Hematopoietic multipotent progenitor cell treated with erythropoietin and hydrocortisone succinate and interleukin-3 and kit ligand, for 8 days (in vitro differentiated cells): Measurements from ENCODE around the gene RARA.
A peak's percentile ranks its signal among the peaks of the same experiment; 100 is the strongest.

Experiments
- DNase-seq: peaks from one replicate; pipeline ENCODE4 v3.0.0-alpha.2; 2015

RARA gene

GRCh38 chr17:40309031-40309948 is at the start of gene RARA:
TSS of gene RARA (plus strand) at chr17:40309180. CDS start at chr17:40331219, 22,039 bp downstream.
- DNase-seq = peak; percentile 29

- no peak for DNase-seq
Measured at GRCh38 chr17:40259505-40259904, 49.5 kb upstream of the RARA start.

- no peak for DNase-seq
Measured at GRCh38 chr17:40260528-40260927, 48.5 kb upstream of the RARA start.

GRCh38 chr17:40264458-40265185 is 44.4 kb upstream of the RARA start:
- DNase-seq = no peak

- DNase-seq = no peak
Measured at GRCh38 chr17:40265337-40265736, 43.6 kb upstream of the RARA start.

GRCh38 chr17:40266882-40267281 is 42.1 kb upstream of the RARA start:
- no peak for DNase-seq

GRCh38 chr17:40268141-40268712 is 40.8 kb upstream of the RARA start:
- no peak for DNase-seq

- no peak for DNase-seq
Measured at GRCh38 chr17:40278414-40278813, 30.6 kb upstream of the RARA start.

- DNase-seq = no peak
Measured at GRCh38 chr17:40279402-40279801, 29.6 kb upstream of the RARA start.

- DNase-seq = no peak
Measured at GRCh38 chr17:40281663-40282062, 27.3 kb upstream of the RARA start.

- no peak for DNase-seq
Measured at GRCh38 chr17:40283662-40284061, 25.3 kb upstream of the RARA start.

- DNase-seq = no peak
Measured at GRCh38 chr17:40284085-40284713, 24.8 kb upstream of the RARA start.

GRCh38 chr17:40286473-40286872 is 22.5 kb upstream of the RARA start:
- DNase-seq = no peak

GRCh38 chr17:40287159-40287493 is 21.9 kb upstream of the RARA start:
- no peak for DNase-seq

GRCh38 chr17:40287494-40288369 is 21.2 kb upstream of the RARA start, which contains the start of gene CDC6:
TSS of gene CDC6 (plus strand) at chr17:40287879. CDS start at chr17:40289421, 1,542 bp downstream.
- peak; percentile 100 for DNase-seq

GRCh38 chr17:40290629-40291280 is 18.2 kb upstream of the RARA start:
- peak; percentile 82 for DNase-seq

GRCh38 chr17:40291281-40291664 is 17.7 kb upstream of the RARA start:
- no peak for DNase-seq

- DNase-seq = no peak
Measured at GRCh38 chr17:40293363-40293762, 15.6 kb upstream of the RARA start.

- DNase-seq = no peak
Measured at GRCh38 chr17:40295488-40296436, 13.2 kb upstream of the RARA start.

GRCh38 chr17:40297511-40297910 is 11.5 kb upstream of the RARA start:
- DNase-seq = no peak
